ENCODE results near the gene MAD1L1.
"Not testable (repeated sequence)": the region's sequence is repeated elsewhere in the genome, so short reads cannot be mapped to it uniquely, and the experiment has no call there.

Gene MAD1L1

DNA sequence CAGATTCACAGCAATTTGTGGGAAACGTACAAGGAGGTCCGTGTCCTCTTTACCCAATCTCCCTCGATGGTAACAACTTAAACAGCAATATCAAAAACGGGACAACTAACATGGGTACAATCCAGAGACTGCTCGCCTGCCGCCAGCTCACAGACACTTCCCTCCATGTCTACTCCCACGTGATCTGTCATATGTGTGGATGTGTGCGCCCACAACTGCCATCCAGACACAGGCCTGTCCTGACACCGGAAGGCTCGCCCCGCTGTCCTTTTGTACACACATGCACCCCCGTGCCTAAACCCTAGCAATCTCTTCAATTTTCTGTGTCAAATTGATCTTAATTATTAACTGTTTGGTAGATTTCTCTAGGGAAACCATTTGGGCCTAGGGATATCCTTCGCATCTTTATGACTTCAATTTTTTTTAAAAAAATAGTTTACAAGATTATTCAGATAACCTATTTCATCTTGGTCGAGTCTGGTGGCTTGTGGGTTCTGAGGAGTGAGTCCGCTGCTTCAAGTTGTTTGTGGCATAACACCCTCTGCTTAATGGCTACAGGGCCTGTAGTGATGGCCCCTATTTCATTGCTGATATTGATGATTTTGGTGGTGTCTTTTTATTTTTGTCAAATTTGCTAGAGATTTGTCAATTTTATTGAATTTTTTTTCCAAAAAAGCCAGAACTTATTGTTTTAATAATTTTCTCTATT lies 260.6 kb downstream of the MAD1L1 start:
- no peak overlapping the region for H3K9ac ChIP-seq (ENCODE audit: low read depth, low read length)
- no peaks in the 10 kb centered on the region for H3K4me1 ChIP-seq (ENCODE audit: control insufficient read depth, insufficient read depth, low read length)

DNA sequence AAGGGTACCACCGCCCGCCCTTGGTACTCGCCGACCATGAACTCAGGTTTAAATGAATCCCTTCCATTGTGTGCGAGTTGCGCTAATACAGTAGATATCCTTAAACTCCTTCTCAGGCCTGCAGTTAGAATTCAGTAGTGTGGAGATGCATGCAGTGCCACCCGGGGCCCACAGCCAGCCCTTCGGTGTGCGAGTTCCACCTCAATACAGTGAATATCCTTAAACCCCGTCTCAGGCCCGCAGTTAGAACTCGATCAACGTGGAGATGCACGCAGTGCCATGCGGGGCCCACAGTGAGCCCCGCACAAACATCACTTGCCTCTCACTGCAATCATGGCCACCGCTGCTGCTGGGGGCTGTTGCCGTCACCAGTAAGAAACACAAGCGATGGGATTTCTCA lies 261.9 kb downstream of the MAD1L1 start:
- H3K4me1 ChIP-seq (ENCODE audit: control insufficient read depth, insufficient read depth, low read length): no peaks in the 10 kb centered on the region
- no peak overlapping the region for H3K4me3 ChIP-seq (ENCODE audit: low read depth, low read length)
- no peak overlapping the region for H3K9ac ChIP-seq (ENCODE audit: low read depth, low read length)
- peaks cover 4% of the 10 kb centered on the region for H3K36me3 ChIP-seq (ENCODE audit: control insufficient read depth, insufficient read depth, low read length)
- H3K27me3 ChIP-seq (ENCODE audit: control insufficient read depth, insufficient read depth, low read length): no peaks in the 10 kb centered on the region
- no peaks in the 10 kb centered on the region for H3K9me3 ChIP-seq (ENCODE audit: control insufficient read depth, insufficient read depth, low read length)
- H3K27ac ChIP-seq (ENCODE audit: low read depth, low read length): no peak overlapping the region

More for the DNA sequence above, 260.6 kb downstream of the MAD1L1 start:
- Histone ChIP-seq H3K27me3 (ENCODE audit: control insufficient read depth, insufficient read depth, low read length) (no peaks in the 10 kb centered on the region), H3K4me3 (ENCODE audit: low read depth, low read length) (no peak overlapping the region), H3K9me3 (ENCODE audit: control insufficient read depth, insufficient read depth, low read length) (no peaks in the 10 kb centered on the region), H3K36me3 (ENCODE audit: control insufficient read depth, insufficient read depth, low read length) (peaks cover 10% of the 10 kb centered on the region), H3K27ac (ENCODE audit: low read depth, low read length) (no peak overlapping the region)

DNA sequence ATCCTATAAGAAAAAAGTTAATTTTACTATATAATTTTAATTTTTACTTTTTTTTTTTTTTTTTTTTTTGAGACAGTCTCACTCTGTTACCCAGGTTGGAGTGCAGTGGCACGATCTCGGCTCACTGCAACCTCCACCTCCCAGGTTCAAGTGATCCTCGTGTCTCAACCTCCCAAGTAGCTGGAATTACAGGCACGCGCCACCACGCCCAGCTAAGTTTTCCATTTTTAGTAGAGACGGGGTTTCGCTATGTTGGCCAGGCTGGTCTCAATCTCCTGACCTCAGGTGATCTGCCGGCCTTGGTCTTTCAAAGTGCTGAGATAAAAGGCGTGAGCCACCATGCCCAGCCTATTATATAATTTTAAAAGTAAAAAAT lies 262.5 kb downstream of the MAD1L1 start:
- not testable (repeated sequence) for H3K4me1 ChIP-seq (ENCODE audit: control insufficient read depth, insufficient read depth, low read length); H3K9me3 ChIP-seq (ENCODE audit: control insufficient read depth, insufficient read depth, low read length); H3K27ac ChIP-seq (ENCODE audit: low read depth, low read length); H3K36me3 ChIP-seq (ENCODE audit: control insufficient read depth, insufficient read depth, low read length); H3K4me3 ChIP-seq (ENCODE audit: low read depth, low read length); H3K9ac ChIP-seq (ENCODE audit: low read depth, low read length); H3K27me3 ChIP-seq (ENCODE audit: control insufficient read depth, insufficient read depth, low read length)

DNA sequence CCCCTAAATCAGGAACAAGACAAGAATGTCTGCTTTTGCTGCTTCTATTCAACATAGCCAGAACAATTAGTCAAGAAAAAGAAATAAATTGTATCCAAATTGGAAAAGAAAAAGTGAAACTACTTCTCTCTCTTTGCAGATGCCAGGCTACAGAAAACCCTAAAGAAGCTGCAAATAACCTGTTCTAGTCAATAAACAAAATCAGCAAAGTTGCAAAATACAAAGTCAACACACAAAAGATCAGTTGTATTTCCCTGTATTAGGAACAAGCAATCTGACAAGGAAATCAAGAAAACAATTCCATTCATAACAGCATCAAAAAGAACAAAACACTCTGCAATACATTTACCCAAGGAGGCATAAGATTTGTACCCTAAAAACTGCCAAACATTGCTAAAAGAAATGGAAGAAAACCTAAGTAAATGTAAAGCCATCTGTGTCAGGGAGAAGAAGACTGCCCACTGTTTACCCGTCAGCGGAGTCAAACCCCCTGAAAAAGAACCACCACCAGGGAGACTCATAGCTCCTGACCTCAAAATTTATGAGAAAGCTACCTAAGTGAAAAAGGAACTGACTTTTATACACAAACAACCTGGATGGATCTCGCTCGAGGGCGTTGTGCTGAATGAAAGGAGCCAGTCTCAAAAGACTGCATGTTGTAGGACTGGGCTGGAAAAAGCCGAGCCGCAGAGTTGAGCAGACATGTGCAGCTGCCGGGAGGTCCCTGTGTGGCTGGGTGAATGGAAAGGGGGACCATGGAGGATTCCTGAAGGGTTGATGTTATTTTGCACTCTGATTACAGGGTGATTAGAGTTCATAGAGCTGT lies 263.1 kb downstream of the MAD1L1 start:
- Histone ChIP-seq H3K36me3 (ENCODE audit: control insufficient read depth, insufficient read depth, low read length) (no peaks in the 10 kb centered on the region), H3K27ac (ENCODE audit: low read depth, low read length) (no peak overlapping the region), H3K9ac (ENCODE audit: low read depth, low read length) (no peak overlapping the region)

DNA sequence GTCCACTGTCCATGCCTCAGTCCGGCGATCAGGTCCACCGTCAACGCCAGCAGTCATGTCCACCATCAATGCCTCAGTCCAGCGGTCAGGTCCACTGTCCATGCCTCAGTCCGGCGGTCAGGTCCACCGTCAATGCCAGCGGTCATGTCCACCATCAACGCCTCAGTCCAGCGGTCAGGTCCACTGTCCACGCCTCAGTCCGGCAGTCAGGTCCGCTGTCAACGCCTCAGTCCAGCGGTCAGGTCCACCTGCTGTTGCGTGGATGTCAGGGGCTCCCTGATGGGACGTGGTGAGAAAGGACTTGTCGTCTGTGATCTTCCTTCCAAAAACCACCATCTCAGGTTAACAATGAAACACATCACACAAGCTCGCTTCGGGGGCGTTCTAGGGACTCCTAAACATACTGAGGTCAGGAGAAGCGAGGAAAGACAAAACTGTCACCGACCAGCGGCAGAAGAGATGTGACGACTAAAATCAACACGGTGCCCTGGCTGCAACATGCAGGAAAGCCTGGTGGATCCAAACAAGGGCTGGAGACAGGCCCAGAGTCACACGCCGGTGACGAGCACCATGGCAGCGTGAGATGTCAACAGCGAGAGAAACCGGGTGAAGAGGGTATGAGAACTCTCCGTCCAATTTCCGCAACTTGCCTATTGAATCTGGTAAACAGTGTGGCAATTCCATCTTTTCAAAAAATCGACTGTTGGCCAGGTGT lies 264.2 kb downstream of the MAD1L1 start:
- Histone ChIP-seq H3K27me3 (ENCODE audit: control insufficient read depth, insufficient read depth, low read length) (no peaks in the 10 kb centered on the region), H3K27ac (ENCODE audit: low read depth, low read length) (no peak overlapping the region), H3K4me1 (ENCODE audit: control insufficient read depth, insufficient read depth, low read length) (no peaks in the 10 kb centered on the region), H3K36me3 (ENCODE audit: control insufficient read depth, insufficient read depth, low read length) (no peaks in the 10 kb centered on the region), H3K4me3 (ENCODE audit: low read depth, low read length) (no peak overlapping the region), H3K9ac (ENCODE audit: low read depth, low read length) (no peak overlapping the region), H3K9me3 (ENCODE audit: control insufficient read depth, insufficient read depth, low read length) (no peaks in the 10 kb centered on the region)

More for the DNA sequence above, 263.1 kb downstream of the MAD1L1 start:
- H3K4me3 ChIP-seq (ENCODE audit: low read depth, low read length): no peak overlapping the region
- no peaks in the 10 kb centered on the region for H3K4me1 ChIP-seq (ENCODE audit: control insufficient read depth, insufficient read depth, low read length)
- H3K27me3 ChIP-seq (ENCODE audit: control insufficient read depth, insufficient read depth, low read length): no peaks in the 10 kb centered on the region
- H3K9me3 ChIP-seq (ENCODE audit: control insufficient read depth, insufficient read depth, low read length): no peaks in the 10 kb centered on the region

DNA sequence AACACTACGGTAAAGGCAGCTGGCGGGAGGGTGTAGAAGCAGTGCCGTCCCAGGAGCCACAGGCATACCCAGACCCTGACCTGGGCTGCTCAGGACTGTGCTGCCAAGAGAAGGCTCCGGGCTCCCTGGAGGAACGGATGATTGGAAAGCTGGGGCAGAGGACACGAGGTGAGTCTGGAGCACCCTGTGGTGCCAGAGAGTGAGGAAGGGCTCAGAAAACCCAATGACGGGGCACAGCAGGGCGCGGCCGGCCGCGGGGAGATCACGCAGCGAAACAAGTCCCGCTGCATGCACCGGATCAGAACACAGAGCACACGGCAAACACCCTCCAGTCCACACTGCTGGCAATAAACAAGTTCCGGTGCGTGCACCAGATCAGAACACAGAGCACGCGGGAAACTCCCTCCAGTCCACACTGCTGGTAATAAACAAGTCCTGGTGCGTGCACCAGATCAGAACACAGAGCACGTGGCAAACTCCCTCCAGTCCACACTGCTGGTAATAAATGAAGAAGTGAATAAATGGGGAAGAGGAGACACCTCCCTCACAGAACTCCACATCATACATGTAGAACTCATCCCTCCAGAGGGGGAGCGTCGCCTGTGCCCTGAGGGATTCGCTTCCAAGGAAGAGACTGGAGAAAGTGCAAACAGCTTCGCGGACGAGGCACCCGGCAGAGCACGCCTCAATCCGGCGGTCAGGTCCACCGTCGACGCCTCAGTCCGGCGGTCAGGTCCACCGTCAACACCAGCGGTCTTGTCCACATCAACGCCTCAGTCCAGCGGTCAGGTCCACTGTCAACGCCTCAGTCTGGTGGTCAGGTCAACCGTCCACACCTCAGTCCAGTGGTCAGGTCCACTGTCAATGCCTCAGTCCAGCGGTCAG lies 265.0 kb downstream of the MAD1L1 start:
- H3K27ac ChIP-seq (ENCODE audit: low read depth, low read length): no peak overlapping the region
- H3K9ac ChIP-seq (ENCODE audit: low read depth, low read length): no peak overlapping the region
- no peaks in the 10 kb centered on the region for H3K27me3 ChIP-seq (ENCODE audit: control insufficient read depth, insufficient read depth, low read length)
- no peaks in the 10 kb centered on the region for H3K36me3 ChIP-seq (ENCODE audit: control insufficient read depth, insufficient read depth, low read length)
- H3K9me3 ChIP-seq (ENCODE audit: control insufficient read depth, insufficient read depth, low read length): no peaks in the 10 kb centered on the region
- no peaks in the 10 kb centered on the region for H3K4me1 ChIP-seq (ENCODE audit: control insufficient read depth, insufficient read depth, low read length)
- H3K4me3 ChIP-seq (ENCODE audit: low read depth, low read length): no peak overlapping the region

DNA sequence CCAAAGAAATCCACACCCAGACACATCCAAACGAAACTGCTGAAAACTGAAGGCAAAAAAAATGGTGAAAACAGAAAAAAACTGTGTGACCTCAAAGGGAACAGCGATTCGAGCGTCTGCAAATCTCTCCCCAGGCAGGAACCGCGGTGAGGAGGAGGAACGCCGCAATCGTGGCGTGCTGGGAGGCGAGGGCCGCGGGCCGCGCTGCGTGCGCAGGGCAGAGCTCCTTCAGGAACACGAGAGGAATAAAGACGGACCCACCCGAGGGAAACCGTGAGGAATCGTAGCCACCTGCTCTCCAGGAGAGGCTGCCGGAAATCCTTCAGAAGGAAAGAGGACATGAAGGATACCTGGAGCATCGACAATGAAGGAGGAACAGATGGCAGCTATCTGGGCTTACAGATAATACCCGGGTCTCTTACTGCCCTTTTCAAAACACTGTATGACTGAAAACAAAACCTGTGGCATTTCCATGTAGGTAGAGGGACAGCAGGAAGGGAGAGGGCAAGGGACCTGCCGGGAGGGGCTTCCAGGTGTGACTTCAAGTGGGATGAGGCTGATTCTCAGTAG lies 266.0 kb downstream of the MAD1L1 start:
- Histone ChIP-seq H3K27ac (ENCODE audit: low read depth, low read length) (no peak overlapping the region), H3K9me3 (ENCODE audit: control insufficient read depth, insufficient read depth, low read length) (no peaks in the 10 kb centered on the region), H3K4me1 (ENCODE audit: control insufficient read depth, insufficient read depth, low read length) (no peaks in the 10 kb centered on the region), H3K36me3 (ENCODE audit: control insufficient read depth, insufficient read depth, low read length) (no peaks in the 10 kb centered on the region), H3K27me3 (ENCODE audit: control insufficient read depth, insufficient read depth, low read length) (no peaks in the 10 kb centered on the region), H3K9ac (ENCODE audit: low read depth, low read length) (no peak overlapping the region), H3K4me3 (ENCODE audit: low read depth, low read length) (no peak overlapping the region)

DNA sequence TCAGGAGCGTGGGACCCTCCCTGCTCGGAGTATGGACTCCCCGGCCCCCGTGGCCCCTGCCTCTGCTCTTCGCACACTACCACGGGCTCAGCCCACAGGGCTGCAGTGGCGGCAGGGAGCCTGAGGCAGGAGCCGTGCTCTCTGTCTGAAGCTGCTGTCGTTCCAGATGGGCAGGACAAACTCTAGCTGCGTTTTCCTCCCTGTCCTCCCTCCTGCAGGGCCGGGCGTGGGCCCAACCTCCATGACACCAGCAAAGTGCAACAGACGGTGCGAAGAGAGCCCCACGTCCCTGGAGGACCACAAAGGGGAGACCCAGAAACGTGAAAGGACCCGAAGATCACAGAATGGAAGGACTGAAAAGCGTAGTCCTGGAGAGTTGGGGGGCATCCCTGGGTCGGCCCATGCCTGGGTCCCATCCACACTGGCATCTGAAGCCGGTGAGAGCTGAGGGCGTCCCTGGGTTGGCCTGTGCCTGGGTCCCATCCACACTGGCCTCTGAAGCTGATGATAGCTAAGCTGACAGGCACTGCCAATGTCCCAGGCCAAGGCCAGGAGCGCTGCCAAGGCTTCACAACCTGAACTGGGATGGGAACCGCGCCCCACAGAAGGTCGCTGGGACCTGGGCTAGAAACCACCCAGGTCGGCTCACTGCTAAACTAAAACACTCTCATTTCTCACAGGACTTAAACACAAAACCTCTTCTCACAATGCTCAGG lies 267.0 kb downstream of the MAD1L1 start:
- Histone ChIP-seq H3K4me3 (ENCODE audit: low read depth, low read length) (no peak overlapping the region), H3K27ac (ENCODE audit: low read depth, low read length) (no peak overlapping the region), H3K36me3 (ENCODE audit: control insufficient read depth, insufficient read depth, low read length) (no peaks in the 10 kb centered on the region), H3K9ac (ENCODE audit: low read depth, low read length) (no peak overlapping the region), H3K9me3 (ENCODE audit: control insufficient read depth, insufficient read depth, low read length) (no peaks in the 10 kb centered on the region), H3K27me3 (ENCODE audit: control insufficient read depth, insufficient read depth, low read length) (no peaks in the 10 kb centered on the region), H3K4me1 (ENCODE audit: control insufficient read depth, insufficient read depth, low read length) (no peaks in the 10 kb centered on the region)

DNA sequence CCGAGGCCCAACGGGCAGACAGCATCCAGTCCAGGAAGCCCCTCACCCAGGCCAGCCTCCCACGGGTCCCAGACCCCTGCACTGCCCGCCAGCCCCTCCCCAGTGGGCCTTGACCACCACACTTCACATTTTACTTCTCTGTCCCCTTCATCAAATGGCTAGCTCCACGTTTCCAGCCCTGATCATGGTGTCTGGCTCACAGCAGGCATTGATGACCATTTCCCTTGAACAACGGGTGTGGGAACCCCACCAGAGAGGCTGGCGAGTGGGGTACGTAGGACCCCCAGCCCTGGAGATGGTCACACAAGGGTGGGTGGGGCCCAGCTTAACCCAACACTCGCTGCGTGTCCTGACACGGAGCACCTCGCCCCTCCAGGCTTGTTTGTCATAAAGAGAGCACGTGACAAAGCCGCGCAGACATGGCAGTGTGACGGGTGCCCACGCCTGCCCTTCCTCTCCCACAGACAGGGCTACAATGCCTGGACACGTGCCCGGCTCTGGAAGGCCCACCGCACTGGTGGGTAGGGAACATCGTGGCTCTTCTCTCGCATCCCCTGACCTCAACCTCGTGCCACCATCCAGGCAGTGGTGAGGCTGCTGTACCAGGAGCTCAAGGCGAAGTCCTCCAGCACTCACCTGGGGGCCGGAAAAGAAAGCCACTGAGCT lies 267.7 kb downstream of the MAD1L1 start:
- H3K36me3 ChIP-seq (ENCODE audit: control insufficient read depth, insufficient read depth, low read length): no peaks in the 10 kb centered on the region
- no peaks in the 10 kb centered on the region for H3K27me3 ChIP-seq (ENCODE audit: control insufficient read depth, insufficient read depth, low read length)
- H3K9me3 ChIP-seq (ENCODE audit: control insufficient read depth, insufficient read depth, low read length): no peaks in the 10 kb centered on the region
- no peak overlapping the region for H3K4me3 ChIP-seq (ENCODE audit: low read depth, low read length)
- H3K9ac ChIP-seq (ENCODE audit: low read depth, low read length): no peak overlapping the region
- no peak overlapping the region for H3K27ac ChIP-seq (ENCODE audit: low read depth, low read length)
- no peaks in the 10 kb centered on the region for H3K4me1 ChIP-seq (ENCODE audit: control insufficient read depth, insufficient read depth, low read length)
